HG03342 (cell line): ENCODE results near the gene PKDCC.

ENCODE experiments used
- ATAC-seq: cut with Tn5 transposase; IDR thresholded peaks from one replicate; pipeline ENCODE4 v1.9.1; 2021; ENCODE audit warnings: mild to moderate bottlenecking, moderate library complexity; ENCODE audit not compliant: unreplicated experiment

Gene PKDCC

GRCh38 chr2:42086500-42086953, 38.7 kb downstream of the PKDCC start:
- ATAC-seq: no peak

- ATAC-seq: no peak
Observed at GRCh38 chr2:42087137-42087856, 39.5 kb downstream of the PKDCC start.

- no peak for ATAC-seq
Observed at GRCh38 chr2:42087857-42088195, 40.0 kb downstream of the PKDCC start.

GRCh38 chr2:42089340-42089925, 41.6 kb downstream of the PKDCC start:
- peak; percentile 95 for ATAC-seq

GRCh38 chr2:42090216-42090615, 42.4 kb downstream of the PKDCC start:
- ATAC-seq: no peak

GRCh38 chr2:42091671-42092070, 43.9 kb downstream of the PKDCC start:
- no peak for ATAC-seq

- ATAC-seq: no peak
Observed at GRCh38 chr2:42092084-42092996, 44.5 kb downstream of the PKDCC start.

GRCh38 chr2:42094114-42094513, 46.3 kb downstream of the PKDCC start:
- ATAC-seq: no peak

GRCh38 chr2:42095923-42096408, 48.1 kb downstream of the PKDCC start:
- peak; percentile 29 for ATAC-seq

- ATAC-seq: peak; percentile 40
Observed at GRCh38 chr2:42096869-42097591, 49.2 kb downstream of the PKDCC start.

- no peak for ATAC-seq
Observed at GRCh38 chr2:42098571-42099437, 51.0 kb downstream of the PKDCC start.

- ATAC-seq: no peak
Observed at GRCh38 chr2:42099438-42100173, 51.8 kb downstream of the PKDCC start.

- ATAC-seq: no peak
Observed at GRCh38 chr2:42100683-42101205, 52.9 kb downstream of the PKDCC start.

- no peak for ATAC-seq
Observed at GRCh38 chr2:42101206-42102023, 53.6 kb downstream of the PKDCC start.

- peak; percentile 62 for ATAC-seq
Observed at GRCh38 chr2:42102024-42102590, 54.3 kb downstream of the PKDCC start.

GRCh38 chr2:42102591-42103450, 55.0 kb downstream of the PKDCC start:
- ATAC-seq: no peak

GRCh38 chr2:42103829-42104228, 56.0 kb downstream of the PKDCC start:
- no peak for ATAC-seq
